Osteoblast (primary cell): ENCODE measurements around the gene RAB31. TPM values are rescaled to one million over a fixed set of nuclear protein-coding genes. Genes with fewer than 3 reads are reported as not detected.

ENCODE experiments used
- DNase-seq: peaks from one replicate; pipeline ENCODE4 v3.0.0; 2011; ENCODE audit warnings: low spot score, mixed read lengths; ENCODE audit not compliant: insufficient read length; ENCODE audit errors: missing footprints
- H2AFZ ChIP-seq: 2 replicates; pipeline ENCODE4 v1.6.0; 2011; ENCODE audit warnings: mild to moderate bottlenecking, low read length
- H3K27ac ChIP-seq: 2 replicates; pipeline ENCODE4 v1.5.1; 2011; ENCODE audit warnings: mild to moderate bottlenecking, low read depth, low read length, moderate library complexity
- H3K27me3 ChIP-seq: 2 replicates; pipeline ENCODE4 v1.6.0; 2012; ENCODE audit warnings: mild to moderate bottlenecking, control low read depth, inconsistent platforms, low read length, moderate library complexity; ENCODE audit not compliant: insufficient read depth
- H3K36me3 ChIP-seq: 2 replicates; pipeline ENCODE4 v1.5.1; 2011; ENCODE audit warnings: mild to moderate bottlenecking, low read length, control low read depth, moderate library complexity; ENCODE audit not compliant: insufficient read depth
- H3K4me1 ChIP-seq: 2 replicates; pipeline ENCODE4 v1.5.1; 2011; ENCODE audit warnings: mild to moderate bottlenecking, low read length, control low read depth, moderate library complexity; ENCODE audit not compliant: insufficient read depth
- H3K4me2 ChIP-seq: 2 replicates; pipeline ENCODE4 v1.6.0; 2011; ENCODE audit warnings: mild to moderate bottlenecking, low read length; ENCODE audit not compliant: insufficient read depth
- H3K4me3 ChIP-seq: fragments of 200-600 bp; sonication (generic); 3 replicates; pipeline ENCODE4 v1.5.1; 2012; ENCODE audit warnings: mild to moderate bottlenecking, low read length, inconsistent platforms; ENCODE audit not compliant: insufficient read depth
- H3K79me2 ChIP-seq: 2 replicates; pipeline ENCODE4 v1.6.0; 2012; ENCODE audit warnings: mild to moderate bottlenecking, low read length, control low read depth, inconsistent platforms; ENCODE audit not compliant: insufficient read depth
- H3K9me3 ChIP-seq: 2 replicates; pipeline ENCODE4 v1.5.1; 2011; ENCODE audit warnings: low read depth, low read length, control low read depth
- H4K20me1 ChIP-seq: 2 replicates; pipeline ENCODE4 v1.6.0; 2012; ENCODE audit warnings: mild to moderate bottlenecking, low read length, control low read depth; ENCODE audit not compliant: insufficient read depth
- CTCF ChIP-seq: IDR thresholded peaks from 2 replicates; pipeline ENCODE4 v1.5.1; 2011; ENCODE audit warnings: mild to moderate bottlenecking, low read depth, low read length, moderate library complexity; ENCODE audit errors: extremely low read depth
- total RNA-seq: library from RNA; depleted of rRNA; stranded (reverse); fragments of >200 nt; gene quantifications from 2 replicates; pipeline ENCODE4 v1.2.3, GENCODE V29; 2012

The RAB31 gene
- total RNA-seq, 1 donor = 120 TPM

- Histone ChIP-seq H3K4me2 (no peak overlapping the region), H2AFZ (no peak overlapping the region), H3K27me3 (no peaks in the 10 kb centered on the region), H4K20me1 (no peaks in the 10 kb centered on the region), H3K36me3 (peaks cover 8% of the 10 kb centered on the region), H3K4me3 (no peak overlapping the region), H3K79me2 (peaks cover 40% of the 10 kb centered on the region), H3K4me1 (peaks cover 7% of the 10 kb centered on the region), H3K27ac (no peak overlapping the region), H3K9me3 (no peaks in the 10 kb centered on the region)
- TF ChIP-seq CTCF = no peak
- DNase-seq = no peak
Measured at GRCh38 chr18:9835113-9835755, 127.1 kb downstream of the RAB31 start.

- Histone ChIP-seq H2AFZ (no peak overlapping the region), H3K27me3 (no peaks in the 10 kb centered on the region), H3K36me3 (peaks cover 8% of the 10 kb centered on the region), H4K20me1 (no peaks in the 10 kb centered on the region), H3K4me1 (peaks cover 6% of the 10 kb centered on the region), H3K9me3 (no peaks in the 10 kb centered on the region), H3K4me3 (no peak overlapping the region), H3K4me2 (no peak overlapping the region), H3K27ac (no peak overlapping the region), H3K79me2 (peaks cover 35% of the 10 kb centered on the region)
- DNase-seq = no peak
- no peak for TF ChIP-seq CTCF
Measured at GRCh38 chr18:9835825-9836224, 127.7 kb downstream of the RAB31 start.

DNA sequence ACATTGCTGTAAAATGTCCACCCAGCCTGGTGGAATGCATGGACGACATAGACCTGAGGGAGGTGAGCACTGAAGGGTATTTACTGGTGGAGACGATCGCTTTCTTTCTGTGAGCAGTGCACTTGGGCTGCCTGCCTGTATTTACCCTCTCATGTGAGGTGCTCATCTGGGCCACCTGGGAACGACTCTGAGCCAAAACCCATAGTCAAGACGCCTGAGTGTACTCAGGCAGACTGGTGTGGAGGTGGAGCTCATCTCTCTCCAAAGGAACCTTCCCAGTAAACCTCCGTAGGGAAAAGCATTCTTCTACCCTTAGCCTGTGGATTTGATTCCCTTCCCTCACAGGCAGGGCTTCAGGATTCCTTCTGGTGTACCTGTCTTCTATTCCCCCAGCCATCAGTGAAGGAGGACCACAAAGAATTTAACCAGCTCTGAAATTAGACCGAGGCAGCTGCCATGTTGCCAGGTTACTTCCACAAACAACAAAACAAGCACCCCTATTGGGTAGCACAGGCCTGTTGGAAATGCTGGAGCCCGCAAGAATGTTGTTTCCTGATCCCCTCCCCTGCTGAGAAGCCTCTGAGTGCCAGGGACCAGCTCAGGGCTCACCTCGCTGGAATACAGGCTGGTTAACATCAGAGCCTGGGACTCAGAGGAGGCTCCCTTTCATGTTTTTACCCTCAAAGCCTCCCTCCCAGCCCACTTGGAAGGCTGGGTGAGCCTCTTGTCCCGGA lies 130.2 kb downstream of the RAB31 start:
- Histone ChIP-seq H3K4me2 (no peak overlapping the region), H3K79me2 (peaks cover 20% of the 10 kb centered on the region), H3K4me1 (no peaks in the 10 kb centered on the region), H3K27me3 (no peaks in the 10 kb centered on the region), H2AFZ (no peak overlapping the region), H3K4me3 (no peak overlapping the region), H3K36me3 (no peaks in the 10 kb centered on the region), H3K9me3 (no peaks in the 10 kb centered on the region), H3K27ac (no peak overlapping the region), H4K20me1 (no peaks in the 10 kb centered on the region)
- DNase-seq = no peak
- TF ChIP-seq CTCF = no peak

- Histone ChIP-seq H3K27ac (no peak overlapping the region), H3K4me2 (no peak overlapping the region), H3K4me1 (no peaks in the 10 kb centered on the region), H3K36me3 (no peaks in the 10 kb centered on the region), H3K27me3 (no peaks in the 10 kb centered on the region), H3K79me2 (peaks cover 18% of the 10 kb centered on the region), H4K20me1 (no peaks in the 10 kb centered on the region), H3K4me3 (no peak overlapping the region), H2AFZ (no peak overlapping the region), H3K9me3 (no peaks in the 10 kb centered on the region)
- DNase-seq = no peak
- TF ChIP-seq CTCF = no peak
Measured at GRCh38 chr18:9839211-9839610, 131.1 kb downstream of the RAB31 start.
